ENCODE measurements around the gene CACNA1D.

DNA sequence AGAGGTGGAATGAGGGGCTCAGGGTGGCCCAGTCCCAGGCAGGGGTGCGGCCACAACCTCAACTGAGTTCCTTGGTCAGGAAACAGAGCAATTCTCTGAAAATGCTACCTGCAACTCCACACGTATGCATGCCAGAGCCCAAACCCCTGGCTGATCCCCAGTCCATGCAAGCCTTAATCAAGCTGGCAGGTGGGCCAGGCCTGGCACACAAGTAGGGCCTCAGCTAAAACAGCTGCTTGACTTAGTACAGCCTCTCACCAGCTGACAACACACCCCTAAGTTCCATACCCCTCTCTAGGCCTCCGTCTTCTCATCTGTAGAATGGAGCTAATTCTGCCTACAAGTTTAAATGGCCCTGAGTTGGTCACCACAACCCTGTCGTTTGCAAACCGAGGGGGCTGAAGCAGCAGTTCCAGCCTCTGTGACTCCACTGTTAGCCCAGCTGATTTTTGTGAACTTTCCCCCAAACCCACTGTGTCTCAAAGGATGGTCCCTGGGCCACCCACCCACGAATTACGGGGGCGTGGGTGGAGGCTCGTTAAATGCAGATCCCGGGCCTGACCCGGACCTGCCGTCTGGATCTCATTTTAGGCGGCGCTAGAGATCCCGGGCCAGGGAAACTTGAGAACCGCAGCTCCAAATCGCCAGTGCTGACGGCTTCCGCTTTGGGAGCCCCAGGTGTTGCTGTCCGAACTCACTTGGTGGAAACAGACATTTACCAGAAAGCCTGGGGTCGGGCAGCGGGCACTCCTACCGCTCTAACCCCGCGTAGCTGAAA is 350.9 kb downstream of the CACNA1D start:
- peak; percentile 50 for TF ChIP-seq EZH2 (IDR thresholded peaks at IDR 0.05; ENCODE audit: borderline replicate concordance)
- TF ChIP-seq, protein P1, sequence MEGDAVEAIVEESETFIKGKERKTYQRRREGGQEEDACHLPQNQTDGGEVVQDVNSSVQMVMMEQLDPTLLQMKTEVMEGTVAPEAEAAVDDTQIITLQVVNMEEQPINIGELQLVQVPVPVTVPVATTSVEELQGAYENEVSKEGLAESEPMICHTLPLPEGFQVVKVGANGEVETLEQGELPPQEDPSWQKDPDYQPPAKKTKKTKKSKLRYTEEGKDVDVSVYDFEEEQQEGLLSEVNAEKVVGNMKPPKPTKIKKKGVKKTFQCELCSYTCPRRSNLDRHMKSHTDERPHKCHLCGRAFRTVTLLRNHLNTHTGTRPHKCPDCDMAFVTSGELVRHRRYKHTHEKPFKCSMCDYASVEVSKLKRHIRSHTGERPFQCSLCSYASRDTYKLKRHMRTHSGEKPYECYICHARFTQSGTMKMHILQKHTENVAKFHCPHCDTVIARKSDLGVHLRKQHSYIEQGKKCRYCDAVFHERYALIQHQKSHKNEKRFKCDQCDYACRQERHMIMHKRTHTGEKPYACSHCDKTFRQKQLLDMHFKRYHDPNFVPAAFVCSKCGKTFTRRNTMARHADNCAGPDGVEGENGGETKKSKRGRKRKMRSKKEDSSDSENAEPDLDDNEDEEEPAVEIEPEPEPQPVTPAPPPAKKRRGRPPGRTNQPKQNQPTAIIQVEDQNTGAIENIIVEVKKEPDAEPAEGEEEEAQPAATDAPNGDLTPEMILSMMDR (IDR thresholded peaks at IDR 0.05; ENCODE audit: poor library complexity) = peak; percentile 39
